H9 (cell line): ENCODE measurements around the gene C19orf85. TPM values are rescaled to one million over a fixed set of nuclear protein-coding genes. Genes with fewer than 3 reads are reported as not detected.

Experiments used
- DNase-seq: peaks from one replicate; pipeline ENCODE4 v3.0.0-alpha.2; 2017
- H2AFZ ChIP-seq: one replicate; pipeline ENCODE4 v1.6.1; 2013; ENCODE audit warnings: mild to moderate bottlenecking, low read length, control low read depth, moderate library complexity
- H2AK5ac ChIP-seq: 2 replicates; pipeline ENCODE4 v1.6.1; 2013; ENCODE audit warnings: low read length, control low read depth, mixed read lengths; ENCODE audit not compliant: insufficient read length
- H2BK120ac ChIP-seq: one replicate; pipeline ENCODE4 v1.6.1; 2013; ENCODE audit warnings: low read depth, mild to moderate bottlenecking, low read length, control low read depth, inconsistent platforms; ENCODE audit not compliant: poor library complexity, severe bottlenecking
- H2BK12ac ChIP-seq: 2 replicates; pipeline ENCODE4 v1.6.1; 2013; ENCODE audit warnings: low read length, control low read depth, mixed read lengths, low read depth; ENCODE audit not compliant: insufficient read length
- H2BK15ac ChIP-seq: 2 replicates; pipeline ENCODE4 v1.6.1; 2013; ENCODE audit warnings: low read depth, low read length, control low read depth
- H2BK20ac ChIP-seq: one replicate; pipeline ENCODE4 v1.6.1; 2013; ENCODE audit warnings: low read depth, mild to moderate bottlenecking, low read length, control low read depth, inconsistent platforms; ENCODE audit not compliant: poor library complexity, severe bottlenecking
- H2BK5ac ChIP-seq: 2 replicates; pipeline ENCODE4 v1.6.1; 2013; ENCODE audit warnings: low read length, control low read depth, mixed read lengths; ENCODE audit not compliant: insufficient read length
- H3K14ac ChIP-seq: 2 replicates; pipeline ENCODE4 v1.6.1; 2013; ENCODE audit warnings: low read length, control low read depth; ENCODE audit not compliant: insufficient read depth
- H3K18ac ChIP-seq: 2 replicates; pipeline ENCODE4 v1.6.1; 2013; ENCODE audit warnings: low read depth, mild to moderate bottlenecking, mixed read lengths, low read length, control low read depth; ENCODE audit not compliant: insufficient read length
- H3K23ac ChIP-seq: 2 replicates; pipeline ENCODE4 v1.6.1; 2013; ENCODE audit warnings: low read length, control low read depth, mixed read lengths, low read depth; ENCODE audit not compliant: insufficient read length
- H3K23me2 ChIP-seq: 2 replicates; pipeline ENCODE4 v1.6.1; 2013; ENCODE audit warnings: low read depth, mild to moderate bottlenecking, mixed read lengths, low read length, control low read depth; ENCODE audit not compliant: insufficient read length, poor library complexity, severe bottlenecking
- H3K27ac ChIP-seq: 2 replicates; pipeline ENCODE4 v1.5.1; 2013; ENCODE audit warnings: low read length, control low read depth, mixed read lengths, low read depth; ENCODE audit not compliant: insufficient read length
- H3K27me3 ChIP-seq: 2 replicates; pipeline ENCODE4 v1.6.1; 2013; ENCODE audit warnings: low read length, control low read depth, inconsistent platforms; ENCODE audit not compliant: insufficient read depth
- H3K4ac ChIP-seq: 2 replicates; pipeline ENCODE4 v1.6.1; 2013; ENCODE audit warnings: low read depth, mild to moderate bottlenecking, control low read depth, inconsistent platforms, low read length, moderate library complexity
- H3K4me1 ChIP-seq: 2 replicates; pipeline ENCODE4 v1.6.1; 2013; ENCODE audit warnings: low read length, control low read depth, inconsistent platforms; ENCODE audit not compliant: insufficient read depth
- H3K4me2 ChIP-seq: 2 replicates; pipeline ENCODE4 v1.6.1; 2013; ENCODE audit warnings: low read length, control low read depth, mixed read lengths; ENCODE audit not compliant: insufficient read length, insufficient read depth
- H3K56ac ChIP-seq: 2 replicates; pipeline ENCODE4 v1.6.1; 2013; ENCODE audit warnings: low read depth, mild to moderate bottlenecking, mixed read lengths, low read length, control low read depth; ENCODE audit not compliant: insufficient read length
- H3K79me1 ChIP-seq: 2 replicates; pipeline ENCODE4 v1.6.1; 2013; ENCODE audit warnings: low read depth, mild to moderate bottlenecking, moderate library complexity, low read length, control low read depth, inconsistent platforms; ENCODE audit not compliant: insufficient read depth, poor library complexity, severe bottlenecking
- H3K79me2 ChIP-seq: 2 replicates; pipeline ENCODE4 v1.6.1; 2013; ENCODE audit warnings: low read length, control low read depth, inconsistent platforms; ENCODE audit not compliant: insufficient read depth
- H3K9ac ChIP-seq: 2 replicates; pipeline ENCODE4 v1.6.1; 2013; ENCODE audit warnings: low read length, control low read depth, mixed read lengths; ENCODE audit not compliant: insufficient read length; ENCODE audit errors: extremely low read depth
- H3K9me3 ChIP-seq: one replicate; pipeline ENCODE4 v1.6.1; 2013; ENCODE audit warnings: low read depth, low read length, inconsistent platforms; ENCODE audit not compliant: control insufficient read depth
- H3T11ph ChIP-seq: one replicate; pipeline ENCODE4 v1.6.1; 2013; ENCODE audit warnings: mild to moderate bottlenecking, low read length, control low read depth, inconsistent platforms
- H4K20me1 ChIP-seq: one replicate; pipeline ENCODE4 v1.6.1; 2013; ENCODE audit not compliant: control insufficient read depth, insufficient read length, insufficient read depth
- H4K5ac ChIP-seq: 2 replicates; pipeline ENCODE4 v1.6.1; 2013; ENCODE audit warnings: low read depth, mild to moderate bottlenecking, mixed read lengths, low read length, control low read depth; ENCODE audit not compliant: insufficient read length
- H4K8ac ChIP-seq: replicated peaks from 2 replicates; pipeline ENCODE4 v1.6.1; 2013; ENCODE audit warnings: low read length, control low read depth, mixed read lengths, low read depth; ENCODE audit not compliant: insufficient read length
- H4K91ac ChIP-seq: 2 replicates; pipeline ENCODE4 v1.6.1; 2013; ENCODE audit warnings: low read depth, mild to moderate bottlenecking, moderate library complexity, mixed read lengths, low read length, control low read depth; ENCODE audit not compliant: insufficient read length
- H3K27ac Mint-ChIP-seq, 3 experiments: 2 replicates in 2 of 3; 3 replicates in 1 of 3; pipeline ENCODE4 v1.8.0; 2020 to 2021; ENCODE audit warnings: mixed read lengths in 3 of 3, mild to moderate bottlenecking in 1 of 3, moderate library complexity in 1 of 3
- H3K27me3 Mint-ChIP-seq: 2 replicates; pipeline ENCODE4 v1.8.0; 2021; ENCODE audit warnings: low read depth, mild to moderate bottlenecking, moderate library complexity, mixed read lengths
- H3K36me3 Mint-ChIP-seq, 3 experiments: 2 replicates in 2 of 3; 3 replicates in 1 of 3; pipeline ENCODE4 v1.8.0; 2020 to 2021; ENCODE audit warnings: low read depth in 3 of 3, mixed read lengths in 3 of 3; ENCODE audit not compliant: insufficient read depth in 1 of 3
- H3K4me1 Mint-ChIP-seq, 2 experiments: 2 replicates each; pipeline ENCODE4 v1.8.0; 2020; ENCODE audit warnings: mixed read lengths in 2 of 2
- H3K4me3 Mint-ChIP-seq, 2 experiments: 2 replicates in 1 of 2; 3 replicates in 1 of 2; pipeline ENCODE4 v1.8.0; 2020 to 2021; ENCODE audit warnings: mild to moderate bottlenecking in 2 of 2, mixed read lengths in 2 of 2, moderate library complexity in 1 of 2
- H3K9me3 Mint-ChIP-seq, 2 experiments: 2 replicates in 1 of 2; 3 replicates in 1 of 2; pipeline ENCODE4 v1.8.0; 2020; ENCODE audit warnings: mild to moderate bottlenecking in 2 of 2, mixed read lengths in 2 of 2, moderate library complexity in 1 of 2
- CTCF ChIP-seq: fragments of 200-600 bp; sonication (generic); conservative IDR thresholded peaks from 3 replicates; pipeline ENCODE4 v1.8.0; 2021; ENCODE audit warnings: antibody characterized with exemption, mild to moderate bottlenecking
- WGBS: extraction: QIAGEN DNeasy Blood & Tissue Kit; methylation state at CpG from one replicate; pipeline ENCODE4 v1.1.7; 2013; ENCODE audit warnings: missing lambda C conversion rate, low lambda C conversion rate, mixed read lengths; ENCODE audit not compliant: insufficient read length; ENCODE audit errors: extremely low coverage; 5-methylcytosine and 5-hydroxymethylcytosine counted together
- total RNA-seq: library from RNA; stranded (reverse); gene quantifications from 2 replicates; pipeline ENCODE4 v1.2.1, GENCODE V29; 2021

The C19orf85 gene
- total RNA-seq, 1 experiment from 2014 or later: 1.2 TPM

DNA sequence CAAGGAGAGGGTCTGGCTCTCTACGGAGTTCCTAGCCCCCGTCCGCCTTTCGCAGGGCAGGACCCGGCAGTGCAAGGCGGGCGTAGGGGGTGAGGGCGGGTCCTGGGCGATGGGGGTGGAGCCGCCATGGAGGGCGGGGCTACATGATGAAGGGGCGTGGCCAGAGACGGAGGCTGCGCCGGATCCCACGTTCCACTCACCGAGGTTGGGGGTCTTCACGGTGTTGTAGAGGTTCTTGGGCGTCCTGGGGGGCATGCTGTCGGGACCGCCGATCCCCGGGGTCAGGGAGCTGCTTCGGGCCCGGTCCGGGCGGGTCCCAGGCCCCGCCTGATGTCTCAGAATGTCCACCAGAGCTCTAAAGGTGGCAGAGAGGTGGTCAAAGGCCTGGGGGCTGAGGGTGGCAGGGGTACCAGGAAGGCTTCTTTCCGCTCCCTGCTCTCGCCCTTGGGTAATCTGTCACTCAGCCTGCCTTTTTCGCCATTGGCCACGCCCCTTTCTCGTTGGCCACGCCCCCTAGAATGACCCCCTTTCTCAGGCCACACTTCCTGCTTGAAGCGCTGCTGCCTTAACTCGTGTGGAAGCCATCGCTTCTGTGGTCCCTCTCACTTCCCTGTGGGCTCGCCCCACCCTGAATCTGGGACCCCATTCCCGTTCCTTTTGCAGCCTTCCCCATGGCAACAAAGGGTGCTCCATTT lies 24.0 kb downstream of the C19orf85 start:
- H3K23ac ChIP-seq: no peak overlapping the region
- H3K56ac ChIP-seq: no peak overlapping the region
- H2BK120ac ChIP-seq: no peak overlapping the region
- H3K9me3 ChIP-seq: no peaks in the 10 kb centered on the region
- H4K5ac ChIP-seq: no peak overlapping the region
- peaks cover 13 to 31% of the 10 kb centered on the region in 2 experiments for H3K4me1 Mint-ChIP-seq
- H3K79me1 ChIP-seq: no peaks in the 10 kb centered on the region
- H3K79me2 ChIP-seq: no peaks in the 10 kb centered on the region
- peaks cover 21% of the 10 kb centered on the region for H3K23me2 ChIP-seq
- peaks cover 0 to 5% of the 10 kb centered on the region in 2 experiments; a peak in 2 of 5 replicates for H3K9me3 Mint-ChIP-seq
- H3K27ac Mint-ChIP-seq: peak overlapping the region in 2 of 3 experiments; percentile 2 to 88; a peak in 2 of 7 replicates
- no peak overlapping the region for H3K4ac ChIP-seq
- H3K4me3 Mint-ChIP-seq: peak overlapping the region; percentile 50 to 75
- H3K14ac ChIP-seq: no peak overlapping the region
- peaks cover 29% of the 10 kb centered on the region for H3K27me3 ChIP-seq
- no peak overlapping the region for H2BK15ac ChIP-seq
- peaks cover 52% of the 10 kb centered on the region for H3K27me3 Mint-ChIP-seq
- no peaks in the 10 kb centered on the region; a peak in 1 of 7 replicates for H3K36me3 Mint-ChIP-seq
- H2BK12ac ChIP-seq: no peak overlapping the region
- no peak overlapping the region for H3K9ac ChIP-seq
- DNase-seq: peak; percentile 90
- H2AK5ac ChIP-seq: no peak overlapping the region
- H2BK20ac ChIP-seq: no peak overlapping the region
- no peaks in the 10 kb centered on the region for H4K20me1 ChIP-seq
- WGBS: no CpG with 5 or more reads among the region's 39 CpGs
- no peak overlapping the region for H4K91ac ChIP-seq
- no peak overlapping the region for H4K8ac ChIP-seq
- H2BK5ac ChIP-seq: no peak overlapping the region
- H2AFZ ChIP-seq: no peak overlapping the region
- 0 out of 2 replicates have a peak, but pooled peaks cover 2% of the 10 kb centered on the region for H3K4me1 ChIP-seq
- peak overlapping the region; percentile 69 for H3K4me2 ChIP-seq
- H3K27ac ChIP-seq: no peak overlapping the region
- H3T11ph ChIP-seq: no peak overlapping the region
- H3K18ac ChIP-seq: no peak overlapping the region
- TF ChIP-seq CTCF: no peak
